GM12878 (cell line): ENCODE measurements around the gene PGAM2. TPM values are rescaled to one million over a fixed set of nuclear protein-coding genes. Genes with fewer than 3 reads are reported as not detected.

Source experiments
- ATAC-seq: fragments of 200-7000 bp; cut with Tn5 transposase; 3 replicates; pipeline ENCODE4 v1.9.1; 2020; ENCODE audit warnings: mild to moderate bottlenecking, moderate library complexity
- BruUV-seq: library from RNA; stranded (reverse); fragments of 400-500 nt; replicated peaks from 2 replicates; lab custom pipeline; 2021; lab: Mats Ljungman, UMichigan
- CTCF ChIA-PET: fragments of 300-600 bp; sonication (Branson Sonifier 250); formaldehyde crosslinking; extraction: SDS; loops from one replicate; lab custom pipeline; 2021; ENCODE audit warnings: inconsistent platforms; lab: Yijun Ruan, JAX
- POLR2A ChIA-PET: fragments of 350-600 bp; formaldehyde crosslinking; extraction: SDS; loops from one replicate; lab custom pipeline; 2021; ENCODE audit warnings: inconsistent platforms; lab: Charles Lee
- RAD21 ChIA-PET: fragments of 300-600 bp; sonication (Branson Sonifier 250); formaldehyde crosslinking; loops from one replicate; lab custom pipeline; 2023; ENCODE audit warnings: antibody characterized with exemption; ENCODE audit not compliant: unreplicated experiment; lab: Charles Lee
- SMC1A ChIA-PET: fragments of 300-600 bp; sonication (Branson Sonifier 250); formaldehyde crosslinking; loops from one replicate; lab custom pipeline; 2023; ENCODE audit not compliant: unreplicated experiment, uncharacterized antibody; lab: Charles Lee
- DNase-seq: peaks from one replicate; pipeline ENCODE4 v3.0.0-alpha.2; 2011; ENCODE audit warnings: low read depth, low spot score
- FAIRE-seq: peaks from 3 replicates; lab custom pipeline; 2011; peaks lifted over from hg19 to GRCh38; lab: Jason Lieb, UNC
- H2AFZ ChIP-seq: 2 replicates; pipeline ENCODE4 v1.6.0; 2011; ENCODE audit warnings: low read depth, low read length, control low read depth; ENCODE audit not compliant: control insufficient read depth
- H3K27ac ChIP-seq: 2 replicates; pipeline ENCODE4 v1.5.1; 2011; ENCODE audit warnings: control low read depth; ENCODE audit not compliant: control insufficient read depth, insufficient read depth
- H3K27me3 ChIP-seq, 2 experiments: replicated peaks in 1 of 2; 2 replicates each; pipeline versions ENCODE4 v1.6.0 to v1.6.1; 2011; ENCODE audit warnings: low read length in 1 of 2; ENCODE audit not compliant: control insufficient read depth in 2 of 2, insufficient read depth in 2 of 2
- H3K36me3 ChIP-seq, 2 experiments: 2 replicates each; pipeline ENCODE4 v1.5.1; 2011; ENCODE audit warnings: low read length in 1 of 2; ENCODE audit not compliant: control insufficient read depth in 2 of 2, insufficient read depth in 2 of 2
- H3K4me1 ChIP-seq: 2 replicates; pipeline ENCODE4 v1.6.1; 2011; ENCODE audit warnings: mild to moderate bottlenecking, low read length, moderate library complexity, mixed read lengths; ENCODE audit not compliant: control insufficient read depth, insufficient read depth
- H3K4me2 ChIP-seq: 2 replicates; pipeline ENCODE4 v1.6.0; 2011; ENCODE audit warnings: control low read depth; ENCODE audit not compliant: control insufficient read depth, insufficient read depth
- H3K4me3 ChIP-seq: fragments of 200-600 bp; sonication (generic); 2 replicates; pipeline ENCODE4 v1.5.1; 2016
- H3K79me2 ChIP-seq: 2 replicates; pipeline ENCODE4 v1.6.0; 2011; ENCODE audit warnings: low read length; ENCODE audit not compliant: control insufficient read depth, insufficient read depth
- H3K9ac ChIP-seq: 2 replicates; pipeline ENCODE4 v1.8.0; 2011; ENCODE audit warnings: low read length, control low read depth, mixed read lengths; ENCODE audit not compliant: control insufficient read depth, insufficient read depth
- H3K9me3 ChIP-seq: replicated peaks from 3 replicates; pipeline ENCODE4 v1.5.1; 2011; ENCODE audit warnings: mild to moderate bottlenecking, low read length; ENCODE audit not compliant: control insufficient read depth, insufficient read depth
- H4K20me1 ChIP-seq: 2 replicates; pipeline ENCODE4 v1.6.0; 2011; ENCODE audit not compliant: control insufficient read depth, insufficient read depth
- BCL3 ChIP-seq: IDR thresholded peaks from 2 replicates; pipeline ENCODE4 v1.6.1; 2011; ENCODE audit warnings: borderline replicate concordance, low read depth, mild to moderate bottlenecking, moderate library complexity, low read length; ENCODE audit not compliant: insufficient read depth, poor library complexity, severe bottlenecking
- BMI1 ChIP-seq: fragments of 450-650 bp; IDR thresholded peaks from 2 replicates; pipeline ENCODE4 v1.6.1; 2016; ENCODE audit warnings: mild to moderate bottlenecking, moderate library complexity, borderline replicate concordance
- CTCF ChIP-seq, 3 experiments: IDR thresholded peaks in 2 of 3; conservative IDR thresholded peaks in 1 of 3; 2 replicates each; pipeline ENCODE4 v1.5.1; 2011; ENCODE audit warnings: low read depth in 3 of 3, low read length in 3 of 3, mild to moderate bottlenecking in 3 of 3, control low read depth in 2 of 3, moderate library complexity in 2 of 3, inconsistent platforms in 1 of 3, mixed read lengths in 1 of 3; ENCODE audit not compliant: control insufficient read depth in 2 of 3, insufficient read depth in 1 of 3; ENCODE audit errors: extremely low read depth in 1 of 3
- FOS ChIP-seq: IDR thresholded peaks from 3 replicates; pipeline ENCODE4 v1.6.1; 2011; ENCODE audit warnings: borderline replicate concordance; ENCODE audit not compliant: insufficient read length; ENCODE audit errors: extremely low read depth
- JUND ChIP-seq: IDR thresholded peaks from 2 replicates; pipeline ENCODE4 v1.6.1; 2012; ENCODE audit warnings: low read depth, mild to moderate bottlenecking, low read length, improper control_type of control experiment, moderate library complexity
- MYC ChIP-seq: IDR thresholded peaks from 2 replicates; pipeline ENCODE4 v1.6.1; 2011; ENCODE audit warnings: mild to moderate bottlenecking, low read length, moderate library complexity, inconsistent platforms; ENCODE audit not compliant: insufficient read depth, insufficient replicate concordance, insufficient read length, severe bottlenecking
- RBBP5 ChIP-seq: fragments of 200-600 bp; sonication (generic); conservative IDR thresholded peaks from 2 replicates; pipeline ENCODE4 v1.6.1; 2016
- SUPT20H ChIP-seq: IDR thresholded peaks from 2 replicates; pipeline ENCODE4 v1.6.1; 2011; ENCODE audit warnings: low read depth, mild to moderate bottlenecking, low read length, moderate library complexity, borderline replicate concordance; ENCODE audit not compliant: control insufficient read depth
- SUZ12 ChIP-seq: fragments of 200-600 bp; sonication (generic); IDR thresholded peaks from one replicate; pipeline ENCODE4 v1.6.1; 2018; ENCODE audit warnings: antibody characterized with exemption, mild to moderate bottlenecking; ENCODE audit not compliant: unreplicated experiment
- USF2 ChIP-seq: IDR thresholded peaks from 2 replicates; pipeline ENCODE4 v1.6.1; 2011; ENCODE audit warnings: low read depth, low read length, improper control_type of control experiment, borderline replicate concordance
- ZNF622 ChIP-seq: fragments of 450-650 bp; IDR thresholded peaks from 2 replicates; pipeline ENCODE4 v1.6.1; 2017; ENCODE audit warnings: mild to moderate bottlenecking, inconsistent platforms
- ZSCAN29 ChIP-seq: fragments of 450-650 bp; IDR thresholded peaks from 2 replicates; pipeline ENCODE4 v1.6.1; 2017; ENCODE audit warnings: mild to moderate bottlenecking, moderate library complexity
- WGBS: methylation state at CpG from one replicate; pipeline ENCODE4 v1.1.6; 2016; ENCODE audit warnings: low lambda C conversion rate; ENCODE audit not compliant: insufficient replicate concordance, insufficient coverage; ENCODE audit errors: missing lambda C conversion rate; 5-methylcytosine and 5-hydroxymethylcytosine counted together
- in situ Hi-C: fragments of 300-500 bp; cut with MboI; formaldehyde crosslinking; loops from 9 replicates; pipeline ENCODE4 v1.14.3; 2018; ENCODE audit warnings: mixed read lengths
- intact Hi-C: fragments of 100-400 bp; cut with micrococcal nuclease; formaldehyde crosslinking; loops from one replicate; pipeline ENCODE4 v1.14.2; 2022; ENCODE audit not compliant: unreplicated experiment
- polyA plus RNA-seq, 11 experiments: library from polyadenylated mRNA; depleted of rRNA in 4 of 11; unstranded in 6 of 11; stranded (reverse) in 5 of 11; fragments of >200 nt; fragmentation: Nextera tagmentation in 4 of 11; fragmentation: Illumina TruSeq in 1 of 11; extraction: Ambion mirVana in 4 of 11; extraction: Trizol in 1 of 11; gene quantifications; 1 replicate in 1 of 11; 2 replicates in 10 of 11; pipeline versions ENCODE4 v1.2.1 to v1.2.3, GENCODE V29; 2011 to 2016; ENCODE audit warnings: inconsistent platforms in 2 of 11, missing spikeins in 2 of 11, low read depth in 1 of 11
- total RNA-seq, 4 experiments: library from RNA; depleted of rRNA in 3 of 4; stranded (reverse); fragments of >200 nt in 3 of 4; fragmentation: Illumina TruSeq in 1 of 4; extraction: Trizol in 1 of 4; gene quantifications; 2 replicates each; pipeline versions ENCODE4 v1.2.1 to v1.2.3, GENCODE V29; 2013 to 2021
- TF ChIP-seq, protein P1 (sequence below): fragments of 150-350 bp; IDR thresholded peaks from 2 replicates; pipeline ENCODE4 v1.6.1; 2014; ENCODE audit warnings: mild to moderate bottlenecking, low read depth, low read length

Gene PGAM2
- total and polyA plus RNA-seq, 10 of the 15 experiments (the other 5 are each of a cell fraction or from before 2014, with no cell fraction given), result not detected

- Histone ChIP-seq H3K4me1 (peaks cover 18% of the 10 kb centered on the region), H3K9ac (no peak overlapping the region), H3K27ac (no peak overlapping the region), H3K36me3 (peaks cover 26 to 43% of the 10 kb centered on the region in 2 experiments), H3K4me3 (no peak overlapping the region), H3K4me2 (no peak overlapping the region), H3K9me3 (no peaks in the 10 kb centered on the region), H4K20me1 (no peaks in the 10 kb centered on the region), H2AFZ (no peak overlapping the region), H3K79me2 (peaks cover 22% of the 10 kb centered on the region), H3K27me3 (no peaks in the 10 kb centered on the region)
- in situ Hi-C loops (no loop called here), intact Hi-C loops (no loop called here)
- ChIA-PET SMC1A (no interaction called here), POLR2A (no interaction called here), CTCF (no interaction called here), RAD21 (interaction anchor here (0.8 to 1.5 kb wide), 2 partner anchors 20 to 181 kb away, joined by 3 read pairs; no protein-coding TSS in a partner anchor)
- no TSS peak for BruUV-seq
- DNase-seq (no peak), FAIRE-seq (no peak), ATAC-seq (no peak)
- TF ChIP-seq BCL3 (no peak), FOS (no peak), CTCF (IDR thresholded peaks at IDR 0.05 in 2 of 3, conservative IDR thresholded peaks at IDR 0.05 in 1 of 3; ENCODE audit: control insufficient read depth in 2 of 3, extremely low read depth in 1 of 3, insufficient read depth in 1 of 3, low read depth in 3 of 3, low read length in 3 of 3) (no peak), SUPT20H (no peak), USF2 (no peak), RBBP5 (no peak), BMI1 (no peak), SUZ12 (no peak), ZNF622 (no peak), MYC (no peak), JUND (no peak), ZSCAN29 (no peak)
- TF ChIP-seq, protein P1, sequence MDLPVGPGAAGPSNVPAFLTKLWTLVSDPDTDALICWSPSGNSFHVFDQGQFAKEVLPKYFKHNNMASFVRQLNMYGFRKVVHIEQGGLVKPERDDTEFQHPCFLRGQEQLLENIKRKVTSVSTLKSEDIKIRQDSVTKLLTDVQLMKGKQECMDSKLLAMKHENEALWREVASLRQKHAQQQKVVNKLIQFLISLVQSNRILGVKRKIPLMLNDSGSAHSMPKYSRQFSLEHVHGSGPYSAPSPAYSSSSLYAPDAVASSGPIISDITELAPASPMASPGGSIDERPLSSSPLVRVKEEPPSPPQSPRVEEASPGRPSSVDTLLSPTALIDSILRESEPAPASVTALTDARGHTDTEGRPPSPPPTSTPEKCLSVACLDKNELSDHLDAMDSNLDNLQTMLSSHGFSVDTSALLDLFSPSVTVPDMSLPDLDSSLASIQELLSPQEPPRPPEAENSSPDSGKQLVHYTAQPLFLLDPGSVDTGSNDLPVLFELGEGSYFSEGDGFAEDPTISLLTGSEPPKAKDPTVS, result no peak
- 93% methylated on average over 5 of the region's 5 CpGs for WGBS
These were observed 12.3 kb upstream of the PGAM2 start for GRCh38 chr7:44077681-44078091.
